GM21526 (cell line): ENCODE measurements around the gene TSFM.
A peak's percentile ranks its signal among the peaks of the same experiment; 100 is the strongest.

Source experiments
- ATAC-seq: cut with Tn5 transposase; IDR thresholded peaks from one replicate; pipeline ENCODE4 v1.9.1; 2021; ENCODE audit warnings: moderate library complexity; ENCODE audit not compliant: unreplicated experiment, low FRiP score

Gene TSFM

GRCh38 chr12:57826966-57827365, 44.4 kb downstream of the TSFM start:
- ATAC-seq, result no peak

GRCh38 chr12:57829025-57829777, 46.6 kb downstream of the TSFM start:
- ATAC-seq, result no peak

- no peak for ATAC-seq
These were observed 47.8 kb downstream of the TSFM start for GRCh38 chr12:57830393-57830792.

DNA sequence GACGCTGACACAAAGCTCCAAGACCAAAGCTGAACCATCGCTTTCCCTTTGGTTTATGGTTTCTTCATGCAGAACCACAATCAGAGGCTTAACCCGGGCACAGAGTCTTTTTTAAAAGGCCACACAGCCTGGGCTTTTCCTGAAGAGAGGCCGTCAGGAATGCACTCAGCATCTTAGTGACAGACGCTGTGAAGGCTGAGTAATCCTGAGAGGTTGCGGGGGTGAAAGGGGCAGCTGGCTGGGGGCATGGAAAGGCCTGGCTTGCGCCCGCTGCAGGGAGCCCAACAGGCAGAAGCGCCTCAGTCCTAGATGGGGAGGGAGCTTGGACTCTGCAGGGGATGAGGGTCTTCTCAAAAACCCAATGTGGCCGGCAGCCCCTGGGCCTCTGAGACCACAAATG, 50.4 kb downstream of the TSFM start:
- ATAC-seq, result no peak

- ATAC-seq, result no peak
These were observed 51.1 kb downstream of the TSFM start for GRCh38 chr12:57833672-57834071.

- no peak for ATAC-seq
These were observed 51.7 kb downstream of the TSFM start for GRCh38 chr12:57834086-57834876.

- no peak for ATAC-seq
These were observed 53.0 kb downstream of the TSFM start for GRCh38 chr12:57835366-57836288.

GRCh38 chr12:57836442-57837375, 54.1 kb downstream of the TSFM start:
- ATAC-seq, result peak; percentile 48

GRCh38 chr12:57837864-57838562, 55.4 kb downstream of the TSFM start:
- no peak for ATAC-seq

GRCh38 chr12:57838594-57839302, 56.2 kb downstream of the TSFM start:
- no peak for ATAC-seq

GRCh38 chr12:57839996-57840395, 57.4 kb downstream of the TSFM start:
- no peak for ATAC-seq

GRCh38 chr12:57840726-57841125, 58.1 kb downstream of the TSFM start:
- no peak for ATAC-seq

DNA sequence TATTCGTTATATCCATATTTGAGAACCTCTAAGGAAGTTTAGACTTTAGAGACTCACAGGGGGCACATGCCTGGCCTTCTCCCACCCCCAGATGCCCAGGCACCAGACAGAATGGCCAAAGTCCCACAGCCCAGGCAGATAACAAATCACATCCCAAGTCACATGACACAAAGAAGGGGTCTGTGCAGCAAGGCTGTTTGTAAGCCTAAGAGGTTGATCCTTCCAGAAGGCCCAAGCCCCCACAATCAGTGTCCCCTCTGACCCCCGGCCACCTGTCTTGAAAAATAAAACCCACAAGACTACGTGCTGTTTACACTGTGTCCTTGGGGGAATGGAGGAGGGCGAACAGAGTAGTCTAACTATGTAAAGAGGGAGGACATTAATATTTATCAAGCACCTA, 58.9 kb downstream of the TSFM start:
- ATAC-seq, result no peak

DNA sequence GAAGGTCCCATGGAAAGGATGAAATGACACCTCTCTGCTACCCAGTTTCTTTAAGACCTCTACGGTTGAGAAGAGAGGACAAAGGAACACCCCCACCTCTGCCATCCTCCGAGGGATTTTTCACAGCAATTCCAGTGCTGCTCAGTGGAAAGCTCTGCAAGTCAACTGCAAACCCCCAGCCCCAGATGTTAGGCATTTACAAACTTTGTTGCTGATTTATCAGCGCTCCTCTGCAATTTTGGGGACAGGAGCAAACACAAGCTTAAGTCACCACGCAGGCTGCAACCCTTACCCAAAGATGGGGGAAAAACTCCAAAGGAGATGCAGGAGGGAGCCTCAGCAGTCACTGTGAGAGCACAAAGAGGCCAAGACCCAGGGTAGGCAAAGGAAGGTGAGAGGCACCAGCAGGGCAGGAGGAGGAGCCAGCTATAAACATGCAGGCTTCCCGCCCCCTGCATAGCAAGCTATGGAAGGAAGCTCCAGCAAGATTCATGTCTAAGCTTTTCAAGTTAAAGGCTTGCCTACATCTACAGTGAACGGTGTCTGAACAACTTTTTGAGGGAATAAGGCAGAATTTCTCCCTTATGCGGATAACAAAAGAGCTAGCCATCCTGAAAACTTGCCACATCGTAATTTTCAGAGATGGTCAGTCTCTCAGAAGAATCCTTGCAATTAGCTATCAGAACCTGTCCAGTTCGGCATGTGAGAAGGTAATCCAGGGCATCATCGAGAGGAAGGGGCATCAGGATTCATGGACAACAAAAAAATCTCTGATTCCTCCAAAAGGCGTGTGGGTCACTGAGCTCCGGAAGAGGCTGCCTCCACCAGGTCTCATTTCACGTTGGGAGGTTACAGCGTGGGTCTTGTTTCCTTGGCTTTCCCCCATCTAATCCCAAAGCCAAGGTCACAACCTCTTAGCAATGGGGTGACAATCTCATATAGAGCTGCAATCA, 60.0 kb downstream of the TSFM start:
- ATAC-seq, result no peak

- peak; percentile 19 for ATAC-seq
These were observed 62.3 kb downstream of the TSFM start for GRCh38 chr12:57844709-57845477.

GRCh38 chr12:57845478-57846284, 63.1 kb downstream of the TSFM start:
- peak; percentile 25 for ATAC-seq
